Measurements from ENCODE around the gene SHB.

DNA sequence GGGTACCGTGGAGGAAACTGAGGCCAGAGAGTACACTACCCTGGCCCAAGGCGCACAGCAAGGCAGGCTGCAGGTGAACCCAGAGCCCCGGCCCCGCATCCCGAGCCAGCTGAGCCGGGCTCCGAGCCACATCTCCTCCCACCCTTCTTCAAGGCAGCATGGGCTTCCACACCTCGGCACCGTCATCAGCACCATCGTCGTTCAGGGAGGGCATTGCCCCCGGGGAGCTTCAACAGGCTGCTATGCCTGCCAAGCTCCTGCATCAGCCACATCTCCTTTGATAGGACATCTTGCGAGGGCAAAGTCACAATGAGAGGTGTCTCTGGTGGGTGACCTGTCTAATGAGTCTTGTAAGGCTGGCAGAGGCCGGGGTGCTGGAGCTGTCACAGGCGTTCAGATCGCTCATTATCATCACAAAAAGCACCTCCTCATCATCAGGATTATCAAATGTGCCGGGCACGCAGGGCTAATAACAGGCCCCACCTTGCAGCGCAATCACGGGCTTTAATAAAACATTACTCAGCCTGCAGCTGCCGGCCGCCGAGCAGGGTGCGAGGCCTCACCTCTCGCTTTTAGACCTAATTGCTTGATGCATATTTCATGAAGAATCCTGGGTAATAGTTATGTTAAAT lies 145.1 kb downstream of the SHB start:
- no peak for TF ChIP-seq CTCF (IDR thresholded peaks at IDR 0.05)
- no peak for TF ChIP-seq POLR2A (IDR thresholded peaks at IDR 0.05)
